H9 (cell line): ENCODE results near the gene CDH22. TPM values are rescaled to one million over a fixed set of nuclear protein-coding genes. Genes with fewer than 3 reads are reported as not detected.

Experiments
- DNase-seq: peaks from one replicate; pipeline ENCODE4 v3.0.0-alpha.2; 2017
- H2AFZ ChIP-seq: one replicate; pipeline ENCODE4 v1.6.1; 2013; ENCODE audit warnings: mild to moderate bottlenecking, low read length, control low read depth, moderate library complexity
- H2AK5ac ChIP-seq: 2 replicates; pipeline ENCODE4 v1.6.1; 2013; ENCODE audit warnings: low read length, control low read depth, mixed read lengths; ENCODE audit not compliant: insufficient read length
- H2BK120ac ChIP-seq: one replicate; pipeline ENCODE4 v1.6.1; 2013; ENCODE audit warnings: low read depth, mild to moderate bottlenecking, low read length, control low read depth, inconsistent platforms; ENCODE audit not compliant: poor library complexity, severe bottlenecking
- H2BK12ac ChIP-seq: 2 replicates; pipeline ENCODE4 v1.6.1; 2013; ENCODE audit warnings: low read length, control low read depth, mixed read lengths, low read depth; ENCODE audit not compliant: insufficient read length
- H2BK15ac ChIP-seq: 2 replicates; pipeline ENCODE4 v1.6.1; 2013; ENCODE audit warnings: low read depth, low read length, control low read depth
- H2BK20ac ChIP-seq: one replicate; pipeline ENCODE4 v1.6.1; 2013; ENCODE audit warnings: low read depth, mild to moderate bottlenecking, low read length, control low read depth, inconsistent platforms; ENCODE audit not compliant: poor library complexity, severe bottlenecking
- H2BK5ac ChIP-seq: 2 replicates; pipeline ENCODE4 v1.6.1; 2013; ENCODE audit warnings: low read length, control low read depth, mixed read lengths; ENCODE audit not compliant: insufficient read length
- H3K14ac ChIP-seq: 2 replicates; pipeline ENCODE4 v1.6.1; 2013; ENCODE audit warnings: low read length, control low read depth; ENCODE audit not compliant: insufficient read depth
- H3K18ac ChIP-seq: 2 replicates; pipeline ENCODE4 v1.6.1; 2013; ENCODE audit warnings: low read depth, mild to moderate bottlenecking, mixed read lengths, low read length, control low read depth; ENCODE audit not compliant: insufficient read length
- H3K23ac ChIP-seq: 2 replicates; pipeline ENCODE4 v1.6.1; 2013; ENCODE audit warnings: low read length, control low read depth, mixed read lengths, low read depth; ENCODE audit not compliant: insufficient read length
- H3K23me2 ChIP-seq: 2 replicates; pipeline ENCODE4 v1.6.1; 2013; ENCODE audit warnings: low read depth, mild to moderate bottlenecking, mixed read lengths, low read length, control low read depth; ENCODE audit not compliant: insufficient read length, poor library complexity, severe bottlenecking
- H3K27ac ChIP-seq: 2 replicates; pipeline ENCODE4 v1.5.1; 2013; ENCODE audit warnings: low read length, control low read depth, mixed read lengths, low read depth; ENCODE audit not compliant: insufficient read length
- H3K27me3 ChIP-seq: 2 replicates; pipeline ENCODE4 v1.6.1; 2013; ENCODE audit warnings: low read length, control low read depth, inconsistent platforms; ENCODE audit not compliant: insufficient read depth
- H3K4ac ChIP-seq: 2 replicates; pipeline ENCODE4 v1.6.1; 2013; ENCODE audit warnings: low read depth, mild to moderate bottlenecking, control low read depth, inconsistent platforms, low read length, moderate library complexity
- H3K4me1 ChIP-seq: 2 replicates; pipeline ENCODE4 v1.6.1; 2013; ENCODE audit warnings: low read length, control low read depth, inconsistent platforms; ENCODE audit not compliant: insufficient read depth
- H3K4me2 ChIP-seq: 2 replicates; pipeline ENCODE4 v1.6.1; 2013; ENCODE audit warnings: low read length, control low read depth, mixed read lengths; ENCODE audit not compliant: insufficient read length, insufficient read depth
- H3K56ac ChIP-seq: 2 replicates; pipeline ENCODE4 v1.6.1; 2013; ENCODE audit warnings: low read depth, mild to moderate bottlenecking, mixed read lengths, low read length, control low read depth; ENCODE audit not compliant: insufficient read length
- H3K79me1 ChIP-seq: 2 replicates; pipeline ENCODE4 v1.6.1; 2013; ENCODE audit warnings: low read depth, mild to moderate bottlenecking, moderate library complexity, low read length, control low read depth, inconsistent platforms; ENCODE audit not compliant: insufficient read depth, poor library complexity, severe bottlenecking
- H3K79me2 ChIP-seq: 2 replicates; pipeline ENCODE4 v1.6.1; 2013; ENCODE audit warnings: low read length, control low read depth, inconsistent platforms; ENCODE audit not compliant: insufficient read depth
- H3K9ac ChIP-seq: 2 replicates; pipeline ENCODE4 v1.6.1; 2013; ENCODE audit warnings: low read length, control low read depth, mixed read lengths; ENCODE audit not compliant: insufficient read length; ENCODE audit errors: extremely low read depth
- H3K9me3 ChIP-seq: one replicate; pipeline ENCODE4 v1.6.1; 2013; ENCODE audit warnings: low read depth, low read length, inconsistent platforms; ENCODE audit not compliant: control insufficient read depth
- H3T11ph ChIP-seq: one replicate; pipeline ENCODE4 v1.6.1; 2013; ENCODE audit warnings: mild to moderate bottlenecking, low read length, control low read depth, inconsistent platforms
- H4K20me1 ChIP-seq: one replicate; pipeline ENCODE4 v1.6.1; 2013; ENCODE audit not compliant: control insufficient read depth, insufficient read length, insufficient read depth
- H4K5ac ChIP-seq: 2 replicates; pipeline ENCODE4 v1.6.1; 2013; ENCODE audit warnings: low read depth, mild to moderate bottlenecking, mixed read lengths, low read length, control low read depth; ENCODE audit not compliant: insufficient read length
- H4K8ac ChIP-seq: replicated peaks from 2 replicates; pipeline ENCODE4 v1.6.1; 2013; ENCODE audit warnings: low read length, control low read depth, mixed read lengths, low read depth; ENCODE audit not compliant: insufficient read length
- H4K91ac ChIP-seq: 2 replicates; pipeline ENCODE4 v1.6.1; 2013; ENCODE audit warnings: low read depth, mild to moderate bottlenecking, moderate library complexity, mixed read lengths, low read length, control low read depth; ENCODE audit not compliant: insufficient read length
- H3K27ac Mint-ChIP-seq, 3 experiments: 2 replicates in 2 of 3; 3 replicates in 1 of 3; pipeline ENCODE4 v1.8.0; 2020 to 2021; ENCODE audit warnings: mixed read lengths in 3 of 3, mild to moderate bottlenecking in 1 of 3, moderate library complexity in 1 of 3
- H3K27me3 Mint-ChIP-seq: 2 replicates; pipeline ENCODE4 v1.8.0; 2021; ENCODE audit warnings: low read depth, mild to moderate bottlenecking, moderate library complexity, mixed read lengths
- H3K36me3 Mint-ChIP-seq, 3 experiments: 2 replicates in 2 of 3; 3 replicates in 1 of 3; pipeline ENCODE4 v1.8.0; 2020 to 2021; ENCODE audit warnings: low read depth in 3 of 3, mixed read lengths in 3 of 3; ENCODE audit not compliant: insufficient read depth in 1 of 3
- H3K4me1 Mint-ChIP-seq, 2 experiments: 2 replicates each; pipeline ENCODE4 v1.8.0; 2020; ENCODE audit warnings: mixed read lengths in 2 of 2
- H3K4me3 Mint-ChIP-seq, 2 experiments: 2 replicates in 1 of 2; 3 replicates in 1 of 2; pipeline ENCODE4 v1.8.0; 2020 to 2021; ENCODE audit warnings: mild to moderate bottlenecking in 2 of 2, mixed read lengths in 2 of 2, moderate library complexity in 1 of 2
- H3K9me3 Mint-ChIP-seq, 2 experiments: 2 replicates in 1 of 2; 3 replicates in 1 of 2; pipeline ENCODE4 v1.8.0; 2020; ENCODE audit warnings: mild to moderate bottlenecking in 2 of 2, mixed read lengths in 2 of 2, moderate library complexity in 1 of 2
- WGBS: extraction: QIAGEN DNeasy Blood & Tissue Kit; methylation state at CpG from one replicate; pipeline ENCODE4 v1.1.7; 2013; ENCODE audit warnings: missing lambda C conversion rate, low lambda C conversion rate, mixed read lengths; ENCODE audit not compliant: insufficient read length; ENCODE audit errors: extremely low coverage; 5-methylcytosine and 5-hydroxymethylcytosine counted together
- total RNA-seq: library from RNA; stranded (reverse); gene quantifications from 2 replicates; pipeline ENCODE4 v1.2.1, GENCODE V29; 2021
- TF ChIP-seq, protein P1 (sequence below): fragments of 200-600 bp; sonication (generic); conservative IDR thresholded peaks from 3 replicates; pipeline ENCODE4 v1.8.0; 2021; ENCODE audit warnings: antibody characterized with exemption, mild to moderate bottlenecking

CDH22 gene
- total RNA-seq, 1 experiment from 2014 or later = not detected

DNA sequence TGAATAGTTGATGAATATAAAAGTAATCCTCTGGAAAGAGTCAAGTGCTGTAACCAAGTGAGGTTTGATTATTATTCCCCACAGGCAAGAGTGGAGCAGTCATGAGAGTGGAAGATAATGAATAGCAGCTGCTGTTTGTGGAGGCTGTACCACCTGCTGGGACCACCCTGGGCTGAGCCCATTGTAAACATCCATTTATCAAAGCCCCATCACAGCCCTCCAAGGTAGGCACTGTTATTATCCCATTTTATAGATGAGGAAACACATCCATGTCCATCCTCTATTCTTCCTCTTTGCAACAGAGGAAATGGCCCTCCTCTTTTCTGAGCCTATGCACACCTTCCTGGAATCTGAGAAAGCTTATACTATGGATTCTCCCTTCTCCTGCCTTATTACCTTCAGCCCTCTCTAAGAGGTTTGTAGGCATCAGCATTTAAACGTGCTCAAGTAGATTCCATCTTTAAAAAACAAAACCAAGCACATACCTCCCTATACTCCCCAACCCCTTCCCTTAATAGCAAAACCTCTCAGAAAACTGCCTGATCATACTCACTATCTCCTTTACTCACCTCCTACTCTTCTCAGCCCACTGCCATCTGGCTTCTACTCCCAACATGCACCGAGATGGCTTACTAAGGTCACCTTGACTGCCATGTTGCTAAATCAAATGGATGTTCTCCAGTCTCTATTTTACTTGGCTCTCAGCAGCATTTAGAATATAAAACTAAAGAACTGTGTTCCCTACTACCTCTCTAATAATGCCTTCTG, 37.1 kb downstream of the CDH22 start:
- no peak overlapping the region for H2BK15ac ChIP-seq
- no peak overlapping the region for H3K23ac ChIP-seq
- H3T11ph ChIP-seq = no peak overlapping the region
- Mint-ChIP-seq H3K4me1 (peaks cover 10 to 26% of the 10 kb centered on the region in 2 experiments), H3K9me3 (peaks cover 0 to 3% of the 10 kb centered on the region in 2 experiments; a peak in 1 of 5 replicates), H3K27ac (peak overlapping the region in 1 of 3 experiments; percentile 59; a peak in 1 of 7 replicates), H3K27me3 (peaks cover 27% of the 10 kb centered on the region), H3K36me3 (no peaks in the 10 kb centered on the region), H3K4me3 (no peak overlapping the region)
- no peaks in the 10 kb centered on the region for H4K20me1 ChIP-seq
- H3K14ac ChIP-seq = no peak overlapping the region
- H2BK120ac ChIP-seq = no peak overlapping the region
- no peaks in the 10 kb centered on the region for H3K23me2 ChIP-seq
- H3K56ac ChIP-seq = no peak overlapping the region
- no peak overlapping the region for H3K9ac ChIP-seq
- no peak overlapping the region for H3K27ac ChIP-seq
- H3K79me2 ChIP-seq = no peaks in the 10 kb centered on the region
- H3K18ac ChIP-seq = no peak overlapping the region
- no peak overlapping the region for H4K8ac ChIP-seq
- H3K4me1 ChIP-seq = no peaks in the 10 kb centered on the region
- H2BK20ac ChIP-seq = no peak overlapping the region
- H2BK5ac ChIP-seq = no peak overlapping the region
- no peak overlapping the region for H3K4me2 ChIP-seq
- no peaks in the 10 kb centered on the region for H3K27me3 ChIP-seq
- no peak for DNase-seq
- TF ChIP-seq, protein P1, sequence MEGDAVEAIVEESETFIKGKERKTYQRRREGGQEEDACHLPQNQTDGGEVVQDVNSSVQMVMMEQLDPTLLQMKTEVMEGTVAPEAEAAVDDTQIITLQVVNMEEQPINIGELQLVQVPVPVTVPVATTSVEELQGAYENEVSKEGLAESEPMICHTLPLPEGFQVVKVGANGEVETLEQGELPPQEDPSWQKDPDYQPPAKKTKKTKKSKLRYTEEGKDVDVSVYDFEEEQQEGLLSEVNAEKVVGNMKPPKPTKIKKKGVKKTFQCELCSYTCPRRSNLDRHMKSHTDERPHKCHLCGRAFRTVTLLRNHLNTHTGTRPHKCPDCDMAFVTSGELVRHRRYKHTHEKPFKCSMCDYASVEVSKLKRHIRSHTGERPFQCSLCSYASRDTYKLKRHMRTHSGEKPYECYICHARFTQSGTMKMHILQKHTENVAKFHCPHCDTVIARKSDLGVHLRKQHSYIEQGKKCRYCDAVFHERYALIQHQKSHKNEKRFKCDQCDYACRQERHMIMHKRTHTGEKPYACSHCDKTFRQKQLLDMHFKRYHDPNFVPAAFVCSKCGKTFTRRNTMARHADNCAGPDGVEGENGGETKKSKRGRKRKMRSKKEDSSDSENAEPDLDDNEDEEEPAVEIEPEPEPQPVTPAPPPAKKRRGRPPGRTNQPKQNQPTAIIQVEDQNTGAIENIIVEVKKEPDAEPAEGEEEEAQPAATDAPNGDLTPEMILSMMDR = no peak
- no peak overlapping the region for H4K91ac ChIP-seq
- H2BK12ac ChIP-seq = no peak overlapping the region
- H2AK5ac ChIP-seq = no peak overlapping the region
- H2AFZ ChIP-seq = no peak overlapping the region
- H3K9me3 ChIP-seq = no peaks in the 10 kb centered on the region
- no peak overlapping the region for H4K5ac ChIP-seq
- H3K79me1 ChIP-seq = no peaks in the 10 kb centered on the region
- WGBS = no CpG with 5 or more reads among the region's 2 CpGs
- H3K4ac ChIP-seq = no peak overlapping the region
